Neural progenitor cell (in vitro differentiated cells): Measurements from ENCODE around the gene SPAG16. TPM values are rescaled to one million over a fixed set of nuclear protein-coding genes. Genes with fewer than 3 reads are reported as not detected.

ENCODE experiments used
- DNase-seq: peaks from one replicate; pipeline ENCODE4 v3.0.0-alpha.2; 2016; ENCODE audit warnings: low spot score
- H2AFZ ChIP-seq: fragments of 200-600 bp; sonication (generic); replicated peaks from 2 replicates; pipeline ENCODE4 v1.6.1; 2016; ENCODE audit warnings: antibody characterized with exemption
- H3F3A ChIP-seq: fragments of 200-600 bp; sonication (generic); 2 replicates; pipeline ENCODE4 v1.6.1; 2016; ENCODE audit warnings: antibody characterized with exemption, low read depth
- H3K27ac ChIP-seq: fragments of 200-600 bp; sonication (generic); 2 replicates; pipeline ENCODE4 v1.5.1; 2016; ENCODE audit warnings: mild to moderate bottlenecking
- H3K27me3 ChIP-seq: fragments of 200-600 bp; sonication (generic); 2 replicates; pipeline ENCODE4 v1.6.1; 2016; ENCODE audit warnings: mild to moderate bottlenecking, moderate library complexity
- H3K36me3 ChIP-seq: fragments of 200-600 bp; sonication (generic); 2 replicates; pipeline ENCODE4 v1.5.1; 2016
- H3K4me1 ChIP-seq: fragments of 200-600 bp; sonication (generic); 2 replicates; pipeline ENCODE4 v1.6.1; 2016; ENCODE audit warnings: mixed run types
- H3K4me2 ChIP-seq: fragments of 200-600 bp; sonication (generic); 2 replicates; pipeline ENCODE4 v1.6.1; 2016
- H3K4me3 ChIP-seq: fragments of 200-600 bp; sonication (generic); 2 replicates; pipeline ENCODE4 v1.5.1; 2016
- H3K79me2 ChIP-seq: fragments of 200-600 bp; sonication (generic); 2 replicates; pipeline ENCODE4 v1.6.1; 2016; ENCODE audit warnings: low read depth
- H3K9ac ChIP-seq: fragments of 200-600 bp; sonication (generic); 2 replicates; pipeline ENCODE4 v1.6.1; 2016
- H3K9me3 ChIP-seq: fragments of 200-600 bp; sonication (generic); 2 replicates; pipeline ENCODE4 v1.5.1; 2016; ENCODE audit warnings: low read depth
- H4K20me1 ChIP-seq: fragments of 200-600 bp; sonication (generic); 2 replicates; pipeline ENCODE4 v1.6.1; 2016; ENCODE audit warnings: low read depth
- H3K27ac Mint-ChIP-seq: 3 replicates; pipeline ENCODE4 v1.8.0; 2021; ENCODE audit warnings: mixed read lengths
- H3K27me3 Mint-ChIP-seq: 2 replicates; pipeline ENCODE4 v1.8.0; 2022; ENCODE audit warnings: low read depth, mild to moderate bottlenecking, inconsistent platforms, moderate library complexity, mixed read lengths; ENCODE audit not compliant: insufficient read depth
- H3K36me3 Mint-ChIP-seq: 3 replicates; pipeline ENCODE4 v1.8.0; 2021; ENCODE audit warnings: mixed read lengths
- H3K4me1 Mint-ChIP-seq: 3 replicates; pipeline ENCODE4 v1.8.0; 2021; ENCODE audit warnings: mixed read lengths
- H3K4me3 Mint-ChIP-seq: 3 replicates; pipeline ENCODE4 v1.8.0; 2021; ENCODE audit warnings: mild to moderate bottlenecking, moderate library complexity, mixed read lengths
- H3K9me3 Mint-ChIP-seq: 3 replicates; pipeline ENCODE4 v1.8.0; 2020; ENCODE audit warnings: mixed read lengths
- CTCF ChIP-seq: fragments of 200-600 bp; sonication (generic); IDR thresholded peaks from 2 replicates; pipeline ENCODE4 v1.5.1; 2017; ENCODE audit warnings: antibody characterized with exemption, mild to moderate bottlenecking
- EZH2 ChIP-seq: fragments of 200-600 bp; sonication (generic); IDR thresholded peaks from 2 replicates; pipeline ENCODE4 v1.6.1; 2017; ENCODE audit warnings: antibody characterized with exemption, mild to moderate bottlenecking, moderate library complexity
- EZH2phosphoT487 ChIP-seq: fragments of 200-600 bp; sonication (generic); IDR thresholded peaks from 2 replicates; pipeline ENCODE4 v1.6.1; 2017; ENCODE audit warnings: antibody characterized with exemption
- total RNA-seq: library from RNA; depleted of rRNA; stranded (reverse); fragments of >200 nt; gene quantifications from 2 replicates; pipeline ENCODE4 v1.2.3, GENCODE V29; 2015; ENCODE audit warnings: low replicate concordance

Gene SPAG16
- total RNA-seq, 1 donor from 2014 or later, result 70.3 TPM

- no peaks in the 10 kb centered on the region for H3K79me2 ChIP-seq
- H3K4me3 ChIP-seq, result no peak overlapping the region
- Mint-ChIP-seq H3K4me3 (no peak overlapping the region), H3K9me3 (no peaks in the 10 kb centered on the region), H3K4me1 (no peaks in the 10 kb centered on the region), H3K27me3 (no peaks in the 10 kb centered on the region), H3K27ac (peak overlapping the region; percentile 18), H3K36me3 (no peaks in the 10 kb centered on the region)
- no peak for DNase-seq
- no peaks in the 10 kb centered on the region for H3K27me3 ChIP-seq
- H3K4me1 ChIP-seq, result no peaks in the 10 kb centered on the region
- TF ChIP-seq EZH2phosphoT487 (no peak), CTCF (no peak), EZH2 (no peak)
- H4K20me1 ChIP-seq, result no peaks in the 10 kb centered on the region
- no peak overlapping the region for H3K9ac ChIP-seq
- no peak overlapping the region for H3K4me2 ChIP-seq
- no peaks in the 10 kb centered on the region for H3K9me3 ChIP-seq
- H3K36me3 ChIP-seq, result no peaks in the 10 kb centered on the region
- no peak overlapping the region for H3K27ac ChIP-seq
- H2AFZ ChIP-seq, result peak overlapping the region; percentile 79
- H3F3A ChIP-seq, result no peaks in the 10 kb centered on the region
Observed at GRCh38 chr2:214139630-214140284, 855.5 kb downstream of the SPAG16 start.

GRCh38 chr2:214156971-214157370 is 872.7 kb downstream of the SPAG16 start:
- no peaks in the 10 kb centered on the region for H3K9me3 ChIP-seq
- Mint-ChIP-seq H3K36me3 (peaks cover 2% of the 10 kb centered on the region), H3K27me3 (no peaks in the 10 kb centered on the region), H3K4me3 (no peak overlapping the region), H3K27ac (no peak overlapping the region), H3K9me3 (peaks cover 2% of the 10 kb centered on the region), H3K4me1 (no peaks in the 10 kb centered on the region)
- no peaks in the 10 kb centered on the region for H3K79me2 ChIP-seq
- no peak overlapping the region for H2AFZ ChIP-seq
- TF ChIP-seq EZH2phosphoT487 (no peak), EZH2 (no peak), CTCF (no peak)
- H3F3A ChIP-seq, result no peaks in the 10 kb centered on the region
- no peak overlapping the region for H3K27ac ChIP-seq
- H3K27me3 ChIP-seq, result no peaks in the 10 kb centered on the region
- H4K20me1 ChIP-seq, result no peaks in the 10 kb centered on the region
- H3K4me3 ChIP-seq, result no peak overlapping the region
- H3K36me3 ChIP-seq, result no peaks in the 10 kb centered on the region
- no peak overlapping the region for H3K4me2 ChIP-seq
- no peaks in the 10 kb centered on the region for H3K4me1 ChIP-seq
- DNase-seq, result no peak
- H3K9ac ChIP-seq, result no peak overlapping the region

GRCh38 chr2:214158851-214159250 is 874.6 kb downstream of the SPAG16 start:
- H3F3A ChIP-seq, result no peaks in the 10 kb centered on the region
- no peak overlapping the region for H3K4me2 ChIP-seq
- no peaks in the 10 kb centered on the region for H3K4me1 ChIP-seq
- no peak for DNase-seq
- Mint-ChIP-seq H3K9me3 (no peaks in the 10 kb centered on the region), H3K4me3 (no peak overlapping the region), H3K27me3 (no peaks in the 10 kb centered on the region), H3K36me3 (no peaks in the 10 kb centered on the region), H3K4me1 (no peaks in the 10 kb centered on the region), H3K27ac (no peak overlapping the region)
- no peaks in the 10 kb centered on the region for H3K79me2 ChIP-seq
- no peaks in the 10 kb centered on the region for H3K36me3 ChIP-seq
- no peak overlapping the region for H3K4me3 ChIP-seq
- H3K27ac ChIP-seq, result no peak overlapping the region
- H3K27me3 ChIP-seq, result no peaks in the 10 kb centered on the region
- no peak overlapping the region for H3K9ac ChIP-seq
- H3K9me3 ChIP-seq, result no peaks in the 10 kb centered on the region
- TF ChIP-seq EZH2, result no peak
- TF ChIP-seq CTCF, result no peak
- TF ChIP-seq EZH2phosphoT487, result no peak
- no peak overlapping the region for H2AFZ ChIP-seq
- H4K20me1 ChIP-seq, result no peaks in the 10 kb centered on the region
